Neutrophil (primary cell): ENCODE results near the gene NEDD4L.

Experiments
- H3K27ac ChIP-seq: fragments of 200-600 bp; sonication (generic); 2 replicates; pipeline ENCODE4 v1.5.1; 2016; ENCODE audit warnings: mild to moderate bottlenecking, moderate library complexity
- H3K27me3 ChIP-seq: fragments of 200-600 bp; sonication (generic); 2 replicates; pipeline ENCODE4 v1.6.0; 2016; ENCODE audit warnings: mild to moderate bottlenecking
- H3K36me3 ChIP-seq: fragments of 200-600 bp; sonication (generic); 2 replicates; pipeline ENCODE4 v1.5.1; 2017
- H3K4me1 ChIP-seq, 2 experiments: fragments of 200-600 bp in 1 of 2; sonication (generic) in 1 of 2; 1 replicate in 1 of 2; 2 replicates in 1 of 2; pipeline versions ENCODE4 v1.5.1 to v1.6.1; 2013 to 2016; ENCODE audit warnings: low read depth in 1 of 2, low read length in 1 of 2, mild to moderate bottlenecking in 1 of 2, moderate library complexity in 1 of 2; ENCODE audit not compliant: control insufficient read depth in 1 of 2, insufficient read depth in 1 of 2
- H3K4me3 ChIP-seq, 2 experiments: fragments of 200-600 bp in 1 of 2; sonication (generic) in 1 of 2; 1 replicate in 1 of 2; 2 replicates in 1 of 2; pipeline ENCODE4 v1.5.1; 2013 to 2016; ENCODE audit warnings: low read depth in 1 of 2, low read length in 1 of 2, mild to moderate bottlenecking in 1 of 2, moderate library complexity in 1 of 2
- H3K9me3 ChIP-seq: fragments of 200-600 bp; sonication (generic); 2 replicates; pipeline ENCODE4 v1.5.1; 2016
- TF ChIP-seq, protein P1 (sequence below): fragments of 200-600 bp; sonication (generic); IDR thresholded peaks from 2 replicates; pipeline ENCODE4 v1.5.1; 2016; ENCODE audit warnings: antibody characterized with exemption

The NEDD4L gene

DNA sequence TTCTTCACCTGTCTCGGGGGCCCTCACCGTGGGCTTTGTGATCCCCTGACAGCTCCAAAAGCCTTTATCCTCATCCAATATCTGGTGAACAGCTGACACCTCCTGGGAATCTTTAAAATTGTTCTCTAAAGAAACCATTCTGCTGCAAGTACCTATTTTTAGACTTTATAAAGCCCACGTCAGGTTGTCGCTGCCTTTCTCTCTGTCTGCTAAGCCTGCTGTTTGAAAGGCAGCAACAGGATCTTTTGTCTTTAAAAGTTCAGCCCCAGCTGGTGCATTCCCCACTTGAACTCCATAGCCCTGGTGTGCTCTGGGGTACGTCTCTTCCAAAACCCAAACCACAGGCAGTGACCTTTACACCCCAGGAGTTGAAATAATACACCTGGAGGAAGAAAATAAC, 145.0 kb downstream of the NEDD4L start:
- peaks cover 58% of the 10 kb centered on the region for H3K27me3 ChIP-seq
- no peaks in the 10 kb centered on the region for H3K36me3 ChIP-seq
- H3K4me3 ChIP-seq = no peak overlapping the region
- H3K27ac ChIP-seq = no peak overlapping the region
- no peaks in the 10 kb centered on the region for H3K4me1 ChIP-seq
- no peaks in the 10 kb centered on the region for H3K9me3 ChIP-seq
- TF ChIP-seq, protein P1, sequence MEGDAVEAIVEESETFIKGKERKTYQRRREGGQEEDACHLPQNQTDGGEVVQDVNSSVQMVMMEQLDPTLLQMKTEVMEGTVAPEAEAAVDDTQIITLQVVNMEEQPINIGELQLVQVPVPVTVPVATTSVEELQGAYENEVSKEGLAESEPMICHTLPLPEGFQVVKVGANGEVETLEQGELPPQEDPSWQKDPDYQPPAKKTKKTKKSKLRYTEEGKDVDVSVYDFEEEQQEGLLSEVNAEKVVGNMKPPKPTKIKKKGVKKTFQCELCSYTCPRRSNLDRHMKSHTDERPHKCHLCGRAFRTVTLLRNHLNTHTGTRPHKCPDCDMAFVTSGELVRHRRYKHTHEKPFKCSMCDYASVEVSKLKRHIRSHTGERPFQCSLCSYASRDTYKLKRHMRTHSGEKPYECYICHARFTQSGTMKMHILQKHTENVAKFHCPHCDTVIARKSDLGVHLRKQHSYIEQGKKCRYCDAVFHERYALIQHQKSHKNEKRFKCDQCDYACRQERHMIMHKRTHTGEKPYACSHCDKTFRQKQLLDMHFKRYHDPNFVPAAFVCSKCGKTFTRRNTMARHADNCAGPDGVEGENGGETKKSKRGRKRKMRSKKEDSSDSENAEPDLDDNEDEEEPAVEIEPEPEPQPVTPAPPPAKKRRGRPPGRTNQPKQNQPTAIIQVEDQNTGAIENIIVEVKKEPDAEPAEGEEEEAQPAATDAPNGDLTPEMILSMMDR = no peak

DNA sequence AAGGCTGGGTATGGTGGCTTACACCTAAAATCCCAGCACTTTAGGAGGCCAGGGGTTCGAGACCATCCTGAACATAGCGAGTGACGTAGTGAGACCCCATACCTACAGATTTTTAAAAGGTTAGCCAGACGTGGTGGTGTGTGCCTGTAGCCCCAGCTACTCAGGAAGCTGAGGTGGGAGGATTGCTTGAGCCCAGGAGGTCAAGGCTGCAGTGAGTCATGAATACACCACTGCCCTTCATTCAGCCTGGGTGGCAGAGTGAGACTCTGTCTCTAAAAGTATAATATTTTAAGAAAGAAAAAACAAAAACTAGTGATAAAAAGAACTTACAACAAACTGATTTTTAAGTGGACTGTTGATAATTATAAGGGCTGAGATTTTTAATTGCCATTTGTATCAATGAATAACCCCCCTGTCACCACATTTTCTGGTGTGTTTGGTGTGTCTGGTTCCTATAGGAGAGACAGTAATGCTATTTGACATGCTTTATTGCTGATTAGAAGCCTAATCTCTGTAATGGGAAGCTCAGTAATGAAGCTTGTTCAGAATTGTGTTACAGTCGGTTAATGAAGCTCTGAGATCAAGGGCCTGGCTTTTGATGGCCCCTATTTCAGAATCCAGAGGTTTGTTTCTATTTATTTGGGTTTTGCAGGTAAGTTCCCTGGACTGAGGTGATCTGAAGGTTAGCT, 147.0 kb downstream of the NEDD4L start:
- H3K4me1 ChIP-seq = no peaks in the 10 kb centered on the region
- H3K4me3 ChIP-seq = no peak overlapping the region
- TF ChIP-seq, protein P1 = no peak
- no peaks in the 10 kb centered on the region for H3K9me3 ChIP-seq
- H3K27me3 ChIP-seq = peaks cover 78% of the 10 kb centered on the region
- H3K36me3 ChIP-seq = no peaks in the 10 kb centered on the region
- no peak overlapping the region for H3K27ac ChIP-seq

DNA sequence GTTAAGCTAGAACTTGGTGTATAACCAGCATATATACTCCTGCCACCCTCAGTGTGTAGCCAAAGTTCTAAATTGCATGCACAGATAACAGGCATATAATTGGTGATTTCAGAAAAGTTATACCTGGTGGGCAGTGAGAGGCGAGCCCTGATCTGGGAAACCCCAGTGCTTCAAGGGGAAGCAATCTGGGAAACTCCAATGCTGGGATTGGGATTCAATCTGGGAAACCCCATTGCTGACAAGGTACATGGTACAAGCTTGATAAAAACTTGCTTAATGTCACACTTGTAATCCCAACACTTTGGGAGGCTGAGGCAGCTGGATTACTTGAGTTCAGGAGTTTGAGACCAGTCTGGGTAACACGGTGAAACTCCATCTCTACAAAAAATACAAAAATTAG, 147.6 kb downstream of the NEDD4L start:
- no peaks in the 10 kb centered on the region for H3K36me3 ChIP-seq
- H3K27me3 ChIP-seq = peaks cover 85% of the 10 kb centered on the region
- no peaks in the 10 kb centered on the region for H3K4me1 ChIP-seq
- TF ChIP-seq, protein P1 = no peak
- no peak overlapping the region for H3K4me3 ChIP-seq
- no peak overlapping the region for H3K27ac ChIP-seq
- no peaks in the 10 kb centered on the region for H3K9me3 ChIP-seq

DNA sequence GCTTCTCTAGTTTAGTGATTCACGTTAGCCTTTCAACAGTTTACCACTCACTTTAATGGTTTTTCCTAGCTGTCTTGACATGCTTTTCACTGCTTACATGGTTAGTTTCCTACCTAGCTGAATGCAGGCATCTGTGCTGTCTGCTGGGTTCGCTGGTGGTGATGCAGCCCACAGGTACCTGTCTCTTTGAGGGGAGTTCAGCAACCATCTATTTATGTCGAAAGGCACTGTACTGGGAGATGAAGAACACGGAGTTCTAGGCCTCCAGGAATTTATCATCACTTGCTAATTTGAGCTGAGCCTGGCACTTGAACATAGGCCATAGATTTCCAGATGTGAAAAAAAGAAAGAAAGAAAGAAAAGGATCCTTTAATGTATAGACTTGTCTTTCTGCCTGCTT, 148.5 kb downstream of the NEDD4L start:
- Histone ChIP-seq H3K27ac (no peak overlapping the region), H3K9me3 (no peaks in the 10 kb centered on the region), H3K4me3 (no peak overlapping the region), H3K27me3 (peaks cover 91% of the 10 kb centered on the region), H3K36me3 (no peaks in the 10 kb centered on the region), H3K4me1 (no peaks in the 10 kb centered on the region)
- TF ChIP-seq, protein P1 = no peak

DNA sequence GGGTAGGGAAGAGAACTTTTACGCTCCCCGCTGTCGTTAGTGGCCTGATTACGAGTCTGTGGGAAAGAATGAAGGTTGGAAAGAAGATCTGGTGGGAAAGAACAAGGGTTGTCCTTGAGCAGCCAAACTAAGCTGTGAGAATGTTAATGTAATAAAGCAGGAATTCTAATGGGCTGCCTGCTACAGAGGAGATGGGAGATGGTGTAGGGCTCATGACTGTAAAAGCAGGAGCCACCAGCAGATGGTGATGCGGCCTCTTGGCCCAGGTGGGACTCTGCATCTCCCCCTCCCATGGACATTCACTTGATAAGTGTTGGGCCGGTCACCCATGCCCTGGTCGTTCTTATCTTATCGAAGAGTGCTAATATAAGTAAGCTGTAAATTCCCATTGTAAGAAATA, 150.0 kb downstream of the NEDD4L start:
- H3K27me3 ChIP-seq = peaks cover 87% of the 10 kb centered on the region
- TF ChIP-seq, protein P1 = no peak
- H3K27ac ChIP-seq = no peak overlapping the region
- H3K4me1 ChIP-seq = no peaks in the 10 kb centered on the region
- no peaks in the 10 kb centered on the region for H3K36me3 ChIP-seq
- H3K9me3 ChIP-seq = no peaks in the 10 kb centered on the region
- H3K4me3 ChIP-seq = no peak overlapping the region
